ENCODE data around the gene MYO1G.

- TF ChIP-seq POLR2A (IDR thresholded peaks at IDR 0.05) = no peak
- TF ChIP-seq CTCF (IDR thresholded peaks at IDR 0.05) = no peak
- TF ChIP-seq POLR2AphosphoS5 (IDR thresholded peaks at IDR 0.05) = no peak
Measured at GRCh38 chr7:44985900-44986217, 7.0 kb upstream of the MYO1G start.
